GM21528 (cell line): ENCODE measurements around the gene PDE7B.

Experiments
- ATAC-seq: cut with Tn5 transposase; IDR thresholded peaks from one replicate; pipeline ENCODE4 v1.9.1; 2021; ENCODE audit warnings: mild to moderate bottlenecking, moderate library complexity; ENCODE audit not compliant: unreplicated experiment, low FRiP score

PDE7B gene

DNA sequence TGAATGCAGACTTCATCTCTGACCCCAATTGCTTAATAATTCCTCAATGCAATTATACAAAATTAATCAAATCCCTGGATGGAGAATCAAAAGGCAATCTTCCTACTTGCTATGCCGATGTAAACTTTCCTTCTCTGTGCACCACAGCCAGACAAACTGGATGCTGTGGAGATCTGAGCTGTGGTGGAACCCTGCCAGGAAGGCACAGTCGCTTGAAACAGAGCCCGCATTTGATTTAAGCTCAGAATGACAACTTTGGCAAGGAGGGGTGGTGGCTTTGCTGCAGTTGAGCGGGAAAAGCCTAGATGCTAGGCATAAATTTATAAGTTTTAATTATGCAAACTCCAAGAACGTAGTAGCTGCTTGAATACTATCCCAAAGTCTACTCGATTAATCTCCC, 207.8 kb downstream of the PDE7B start:
- no peak for ATAC-seq

DNA sequence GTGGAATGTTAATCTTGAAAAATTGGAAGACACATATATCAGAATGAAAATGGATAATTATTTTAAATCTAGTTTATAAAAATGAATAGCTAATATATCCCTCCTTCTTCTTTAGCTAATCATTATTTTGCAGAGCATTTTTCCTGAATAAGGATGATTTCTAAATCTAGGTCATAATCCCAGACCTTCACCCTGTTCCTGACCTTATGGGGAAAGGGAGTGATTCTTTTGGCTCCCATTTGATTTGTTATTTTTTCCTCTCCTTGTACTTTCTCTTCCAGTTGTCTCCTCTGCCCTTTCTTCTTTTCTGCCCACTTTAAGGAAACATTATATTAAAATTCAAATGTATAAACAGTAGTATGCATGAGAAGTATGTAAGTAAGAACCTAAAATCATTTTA, 208.6 kb downstream of the PDE7B start:
- ATAC-seq: no peak

DNA sequence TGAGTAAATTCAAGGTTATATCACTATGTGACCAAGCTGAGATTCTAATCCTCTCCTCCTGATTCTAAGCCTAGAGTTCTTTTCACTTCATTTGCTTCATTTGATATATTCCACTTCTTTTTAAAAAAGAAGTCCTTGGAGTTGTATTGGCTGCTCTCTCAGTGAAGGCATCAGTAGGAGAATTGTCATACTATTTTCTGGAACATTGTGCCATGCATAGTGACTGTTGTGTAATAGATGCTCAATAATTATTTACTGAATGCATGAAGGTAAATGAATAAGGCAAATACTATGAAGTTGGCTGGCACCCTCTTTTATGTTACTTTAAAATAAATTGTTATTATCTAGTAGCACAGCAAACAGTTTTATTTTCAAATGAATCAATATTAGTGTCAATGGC, 209.3 kb downstream of the PDE7B start:
- ATAC-seq: no peak

DNA sequence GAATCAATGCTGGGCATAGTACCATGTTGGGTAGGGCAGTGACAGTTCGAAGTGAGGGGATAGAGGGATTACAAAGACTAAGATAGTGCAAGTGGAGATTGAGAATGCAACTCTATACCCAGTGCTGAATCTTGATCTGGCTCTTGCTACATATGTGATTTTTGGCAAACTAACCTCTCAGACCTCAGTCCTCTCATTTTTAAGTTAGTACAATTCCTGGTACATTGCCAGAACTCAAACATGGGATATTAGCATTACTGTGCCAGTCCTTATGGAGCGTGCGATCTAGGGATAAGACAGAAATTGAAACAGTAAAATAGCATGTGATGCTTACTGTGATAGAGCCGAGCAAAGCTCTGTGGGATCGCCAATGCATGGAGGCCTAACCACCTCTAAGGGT, 210.2 kb downstream of the PDE7B start:
- ATAC-seq: no peak

DNA sequence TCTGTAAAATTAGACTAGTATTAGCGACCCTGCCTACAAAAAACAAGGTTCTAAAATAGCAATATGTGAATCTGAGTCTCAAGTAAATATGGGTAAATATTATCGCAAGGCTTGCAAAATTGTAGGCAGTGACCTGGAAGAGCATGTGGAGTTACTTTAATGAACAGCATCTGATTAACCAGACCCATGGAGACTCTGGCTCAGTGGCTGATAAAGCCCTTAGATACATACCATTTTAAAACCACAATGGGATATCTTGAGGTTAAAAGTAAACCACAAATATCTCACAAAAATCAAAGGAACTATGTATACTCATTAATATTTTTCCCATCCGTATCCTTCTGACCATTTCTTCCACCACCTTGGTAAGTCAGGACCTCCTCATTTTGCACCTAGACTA, 211.6 kb downstream of the PDE7B start:
- ATAC-seq: no peak

DNA sequence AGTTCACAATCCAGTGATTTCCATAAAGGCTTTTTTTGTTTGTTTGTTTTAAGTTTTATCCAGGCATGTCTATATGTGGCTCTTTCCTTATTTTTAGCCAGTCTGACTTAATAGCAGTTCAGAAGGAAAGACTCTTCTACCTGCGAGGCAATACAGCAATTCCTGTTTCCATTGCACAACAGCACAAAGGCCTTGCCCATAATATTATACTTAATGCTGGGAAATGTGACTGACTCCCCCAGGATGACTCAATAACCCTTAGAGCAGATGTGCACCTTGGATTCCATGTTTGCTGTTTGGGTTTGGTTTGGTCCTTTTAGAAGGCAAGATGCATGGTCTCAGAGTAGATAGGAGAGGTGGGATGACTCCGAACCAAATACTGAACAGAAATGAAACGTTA, 214.5 kb downstream of the PDE7B start:
- ATAC-seq: no peak

DNA sequence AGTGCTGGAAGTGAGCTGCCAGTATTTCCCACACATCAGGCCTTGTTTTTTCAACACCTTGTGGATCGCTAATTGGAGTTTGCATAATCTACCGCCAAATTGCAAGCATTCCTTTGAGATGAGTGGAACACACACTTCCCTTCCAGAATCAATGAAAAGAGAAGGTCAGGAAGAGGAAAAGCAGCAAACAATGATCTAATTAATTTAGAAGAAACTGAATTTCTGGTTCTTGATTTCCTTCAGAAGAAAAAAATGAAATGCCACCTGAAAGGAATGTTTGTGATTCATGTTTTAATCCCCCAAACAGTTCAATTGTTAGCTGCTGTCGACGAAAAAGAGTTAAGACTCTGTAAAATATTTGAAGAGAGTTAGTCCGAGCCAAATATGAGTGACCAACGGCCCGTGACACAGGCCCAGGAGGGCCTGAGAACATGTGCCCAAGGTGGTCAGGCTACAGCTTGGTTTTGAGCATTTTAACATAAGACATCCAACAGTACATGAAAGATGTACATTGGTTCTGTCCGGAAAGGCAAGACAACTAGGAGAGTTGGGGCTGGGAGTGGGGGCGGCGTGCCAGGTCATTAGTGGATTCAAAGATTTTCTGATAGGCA, 216.3 kb downstream of the PDE7B start:
- ATAC-seq: no peak

DNA sequence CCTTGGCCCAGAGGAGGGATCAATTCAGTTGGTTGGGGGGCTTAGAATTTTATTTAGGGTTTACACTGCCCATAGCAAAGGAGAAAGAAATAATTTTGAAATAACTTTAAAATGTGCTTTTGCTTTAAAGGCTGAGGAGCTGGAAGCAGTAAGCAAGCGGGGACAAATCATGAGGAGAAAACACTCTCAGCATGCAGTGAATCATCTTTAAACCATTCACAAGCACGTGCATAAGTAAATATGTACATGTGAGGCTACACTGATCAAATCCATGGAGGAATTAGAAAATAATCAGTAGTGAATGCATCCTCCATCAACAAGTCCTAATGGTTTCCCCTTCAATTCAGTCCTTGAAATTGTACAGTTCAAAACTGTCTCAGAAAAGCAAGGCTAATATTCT, 217.6 kb downstream of the PDE7B start:
- no peak for ATAC-seq

DNA sequence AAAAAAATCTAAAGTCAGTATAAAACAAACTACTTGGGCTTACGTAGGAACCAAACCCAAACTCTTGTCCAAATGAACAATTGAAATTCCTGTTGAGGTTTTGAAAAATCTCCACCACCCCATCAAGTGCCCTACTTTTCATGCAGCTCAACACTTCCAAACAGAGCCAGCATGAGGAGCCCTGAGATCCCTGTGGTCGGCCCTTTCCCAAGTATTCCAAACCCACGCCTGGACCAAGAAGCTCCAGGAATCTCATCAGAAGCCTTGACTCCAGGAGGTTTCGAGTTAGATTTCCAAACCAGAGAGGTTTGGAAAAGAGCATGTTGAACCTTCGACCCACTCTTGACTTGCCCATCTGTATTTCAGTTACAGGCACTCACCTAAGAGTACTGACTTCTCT, 219.3 kb downstream of the PDE7B start:
- no peak for ATAC-seq

DNA sequence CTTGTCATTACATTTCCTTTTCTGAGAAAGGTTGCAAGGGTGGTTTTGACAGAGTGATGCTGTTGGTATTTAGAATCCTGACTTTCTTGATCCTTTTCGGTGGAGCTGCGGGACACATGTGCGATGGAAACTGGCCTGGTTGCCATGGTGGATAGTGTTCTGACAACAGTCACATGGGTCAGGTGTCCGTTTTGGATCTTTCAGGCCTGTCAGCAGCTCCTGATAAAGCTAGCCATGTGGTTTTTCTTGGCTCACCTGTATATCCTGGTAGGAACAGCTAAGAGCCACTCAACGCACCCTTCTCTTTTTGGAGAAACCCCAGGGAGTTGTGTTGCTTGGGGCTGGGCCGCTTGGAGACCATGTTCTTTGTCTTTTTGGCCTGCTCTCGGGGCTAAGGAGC, 221.2 kb downstream of the PDE7B start:
- ATAC-seq: no peak

DNA sequence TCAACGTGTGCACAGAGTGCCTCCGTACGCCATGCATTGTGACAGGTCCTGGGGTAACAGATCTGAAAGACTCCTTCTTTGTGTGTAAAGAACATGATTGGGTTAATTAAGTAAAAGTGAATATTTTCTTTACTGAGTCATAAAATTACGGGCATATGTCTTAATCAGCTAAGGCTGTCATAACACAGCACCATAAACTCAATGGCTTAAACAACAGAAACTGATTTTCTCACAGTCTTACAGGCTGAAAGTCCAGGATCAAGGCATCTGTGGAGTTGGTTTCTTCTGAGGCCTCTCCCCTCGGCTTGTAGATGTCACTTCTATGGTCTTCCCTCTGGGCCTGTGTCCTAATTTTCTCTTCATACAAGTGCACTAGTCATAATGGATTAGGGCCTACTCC, 221.7 kb downstream of the PDE7B start:
- no peak for ATAC-seq

DNA sequence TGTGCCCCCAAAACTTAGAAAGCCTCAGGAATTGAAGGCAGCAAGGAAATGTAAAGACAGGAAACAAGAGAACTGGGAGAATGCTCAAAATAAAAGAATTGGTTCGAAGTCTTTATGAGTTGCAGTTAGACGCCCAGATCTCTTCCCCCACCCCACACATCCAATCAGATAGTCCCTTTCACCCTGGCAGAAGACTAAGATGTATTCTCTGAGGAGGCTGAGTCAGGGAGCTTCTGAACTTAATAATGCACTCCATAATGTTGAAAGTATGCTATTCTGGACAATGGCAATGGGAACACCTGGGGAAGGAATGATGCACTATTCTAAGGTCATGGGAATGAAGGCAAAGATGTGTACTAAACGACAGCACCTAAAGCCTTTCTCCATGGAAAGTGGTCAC, 225.0 kb downstream of the PDE7B start:
- no peak for ATAC-seq

DNA sequence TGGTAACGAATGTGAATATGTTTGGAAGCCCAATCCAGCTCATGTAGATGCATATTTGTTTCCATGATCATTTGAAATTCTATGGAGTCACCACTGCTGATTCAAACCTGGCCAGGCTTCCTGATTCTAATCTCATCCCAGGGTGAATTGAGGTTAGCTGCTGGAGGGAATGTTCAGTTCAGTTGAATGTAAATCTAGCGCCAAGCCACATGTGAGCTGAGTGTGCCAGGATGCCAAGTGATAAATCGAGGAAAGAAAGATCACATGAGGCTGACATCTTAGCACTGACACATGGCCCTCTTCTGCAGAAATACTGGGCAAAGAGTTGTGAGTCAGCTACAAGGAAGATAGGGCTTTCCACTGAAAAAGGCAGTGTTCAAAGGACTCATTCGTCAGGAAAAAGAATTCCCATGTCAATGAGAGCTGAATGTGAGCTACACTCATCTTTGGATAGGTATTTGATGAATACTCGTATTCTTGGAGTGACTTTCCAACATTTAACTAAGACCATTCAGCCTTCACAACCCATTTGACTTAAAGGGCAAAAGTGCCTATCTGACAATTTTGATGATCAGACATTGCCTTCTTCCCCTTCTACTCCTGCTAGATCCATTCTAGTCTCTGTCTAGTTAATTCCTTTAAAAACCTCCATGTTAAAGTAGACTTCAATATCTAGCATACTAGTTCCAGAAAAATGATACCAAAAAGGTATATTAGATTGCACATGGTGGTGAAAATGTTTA, 226.5 kb downstream of the PDE7B start:
- no peak for ATAC-seq

DNA sequence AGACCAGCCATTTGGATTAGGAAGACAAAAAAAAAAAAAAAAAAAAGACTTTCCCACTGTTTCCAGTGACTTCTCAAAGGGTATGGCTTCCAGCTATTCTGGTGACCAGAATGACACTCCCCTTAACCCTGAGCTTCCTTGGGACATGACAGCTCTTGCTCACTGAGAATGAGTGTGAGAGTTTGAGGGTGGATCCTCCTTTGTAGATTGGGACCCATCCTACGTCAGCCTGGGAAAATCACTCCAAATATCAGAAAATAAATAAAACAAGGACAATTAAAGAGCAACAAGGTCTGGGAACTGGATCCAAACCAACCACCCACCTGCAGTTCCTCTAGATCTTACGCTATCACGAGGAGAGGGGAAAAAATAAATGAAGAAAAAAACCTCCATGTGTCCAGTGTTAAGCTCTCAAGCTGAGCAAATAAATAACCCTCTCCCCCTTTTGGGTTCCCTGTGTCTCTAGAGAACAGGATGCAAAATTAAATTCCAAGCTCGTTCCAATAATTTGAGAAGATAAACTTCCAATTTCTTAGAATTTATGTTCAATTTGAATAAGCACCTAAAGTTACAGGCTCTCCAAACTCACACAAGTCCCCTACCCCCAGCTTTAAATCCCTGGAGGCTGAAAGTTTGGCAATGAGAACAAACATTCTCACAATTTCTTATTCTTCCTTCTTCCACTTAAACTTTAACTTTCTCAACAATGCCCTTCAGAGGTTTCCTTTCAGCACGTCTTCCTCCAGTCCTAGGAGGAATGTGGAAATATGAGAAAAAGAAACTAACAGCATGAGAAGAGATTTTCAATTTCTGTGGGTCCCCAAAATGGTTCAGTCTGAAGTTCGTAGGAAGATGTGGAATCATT, 228.4 kb downstream of the PDE7B start:
- no peak for ATAC-seq

DNA sequence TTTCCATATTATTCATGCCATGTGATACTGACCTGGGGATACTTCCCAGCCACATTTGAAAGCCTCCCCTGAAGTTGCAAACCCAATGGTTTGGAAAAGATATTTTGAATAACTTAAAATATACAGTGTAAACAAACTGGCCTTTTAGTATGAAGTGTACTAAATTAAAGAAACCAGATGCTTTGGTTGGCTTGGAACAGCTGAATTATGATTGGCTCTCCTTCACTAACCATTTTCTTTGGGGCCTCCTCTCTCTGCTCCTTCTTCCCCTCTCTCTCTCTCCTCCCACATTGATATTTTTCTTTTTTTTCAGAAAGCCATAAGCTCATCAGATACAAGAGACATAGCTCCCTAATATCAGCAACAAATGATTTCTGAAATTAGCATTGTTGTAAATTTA, 232.0 kb downstream of the PDE7B start:
- no peak for ATAC-seq

DNA sequence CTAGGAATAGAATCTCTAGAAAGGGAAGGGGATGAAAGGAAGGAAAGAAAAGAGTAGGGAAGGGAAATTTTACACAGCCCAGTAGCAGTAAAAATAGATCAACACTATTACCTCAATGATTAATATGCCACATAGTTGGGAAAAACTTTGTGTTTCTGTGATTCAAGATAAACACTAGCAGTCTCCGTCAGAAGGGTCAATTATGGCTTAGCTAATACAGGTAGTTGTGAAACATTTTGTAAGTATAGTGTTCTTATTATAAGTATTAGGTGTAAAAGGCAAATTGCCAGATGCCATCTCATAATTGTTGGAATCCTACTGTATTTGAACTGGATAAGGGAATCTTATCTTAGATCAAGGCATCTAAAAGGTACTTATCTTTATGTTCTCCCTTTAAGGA, 232.9 kb downstream of the PDE7B start:
- ATAC-seq: no peak

DNA sequence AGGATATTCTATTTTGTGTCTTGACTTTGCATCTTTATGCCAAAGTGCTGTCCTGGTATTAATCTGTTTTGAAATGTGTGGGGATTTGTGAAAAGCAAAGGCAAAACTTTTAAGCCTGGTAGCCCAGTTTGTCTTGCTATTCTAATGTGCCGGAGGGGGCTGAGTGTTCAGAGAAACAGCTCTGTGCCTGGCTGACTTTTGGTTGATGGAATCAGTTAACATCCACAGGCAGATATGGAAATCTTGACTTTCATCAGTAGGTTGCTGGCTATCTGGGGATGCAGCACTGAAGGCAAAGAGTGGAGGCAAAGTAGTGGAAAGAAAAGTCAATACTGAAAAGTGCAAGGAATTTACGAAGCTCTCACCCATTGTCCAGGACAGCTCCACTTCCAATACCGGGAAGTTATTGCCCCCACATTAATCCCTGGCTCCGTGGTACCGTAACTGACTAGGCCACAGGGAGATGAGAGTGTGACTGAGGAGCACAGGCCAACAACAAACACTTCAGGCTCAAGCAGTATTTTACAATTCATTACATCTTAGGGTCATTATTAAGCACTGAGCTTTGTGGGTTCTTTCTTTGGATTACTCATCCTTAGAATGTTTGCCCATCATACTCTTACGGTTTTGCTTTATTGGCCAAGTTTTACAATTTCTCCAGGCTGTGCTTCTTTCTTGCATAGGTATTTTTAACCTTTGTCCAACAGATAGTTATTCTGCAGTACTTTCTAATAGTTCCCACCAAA, 234.0 kb downstream of the PDE7B start:
- ATAC-seq: no peak

DNA sequence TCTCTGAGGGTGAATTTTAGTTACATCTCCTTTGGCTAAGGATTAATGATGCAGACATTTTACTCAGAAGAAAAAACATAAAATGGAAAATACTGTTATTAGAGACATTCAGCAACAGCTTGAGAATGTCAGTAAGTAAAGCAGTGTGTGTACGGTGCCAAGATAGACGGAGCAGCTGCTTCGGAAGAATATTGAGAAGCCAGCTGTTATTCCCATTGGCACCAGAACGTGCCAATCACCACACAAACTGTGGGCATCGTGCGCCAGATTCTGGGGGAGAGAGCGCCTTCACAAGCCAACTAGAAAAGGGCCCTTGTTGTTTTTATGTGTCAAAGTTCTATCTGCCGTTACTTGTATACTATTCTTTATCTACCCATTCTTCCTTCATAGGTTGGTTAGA, 235.2 kb downstream of the PDE7B start:
- ATAC-seq: no peak

DNA sequence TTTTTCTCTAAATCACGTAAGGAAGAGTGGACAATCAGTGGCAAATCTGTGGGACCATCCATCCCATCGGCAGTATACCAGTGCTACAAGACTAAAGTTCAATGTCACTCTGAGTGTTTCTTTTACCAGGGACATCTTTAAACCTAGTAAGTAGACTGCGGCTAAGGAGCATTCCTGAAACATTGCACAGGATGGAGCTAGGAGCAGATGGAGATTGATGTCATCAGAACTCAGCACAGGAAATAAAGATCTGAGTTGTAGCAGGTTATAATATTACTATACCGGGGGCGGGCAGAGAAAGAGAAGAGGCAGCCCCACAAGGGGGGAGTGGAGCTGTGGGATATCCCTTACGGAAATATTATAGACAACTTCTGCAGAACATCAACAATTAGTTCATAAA, 236.5 kb downstream of the PDE7B start:
- no peak for ATAC-seq

DNA sequence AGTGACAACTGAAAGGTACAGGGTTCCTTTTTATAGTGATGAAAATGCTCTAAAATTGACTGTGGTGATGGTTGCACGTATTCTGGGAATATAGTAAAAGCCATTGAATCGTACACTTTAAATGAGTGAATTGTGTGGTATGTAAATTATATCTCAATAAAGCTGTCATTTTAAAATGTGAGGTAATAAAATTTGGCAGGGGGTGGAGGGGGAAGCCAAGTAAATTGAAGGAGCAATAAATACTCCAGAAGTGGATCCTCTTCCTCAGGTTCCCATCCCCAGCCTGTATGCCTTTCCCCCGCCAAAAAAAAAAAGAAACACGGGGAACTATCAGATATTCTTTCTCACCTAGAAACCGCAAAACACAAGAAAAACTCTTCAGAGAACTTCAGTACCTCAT, 237.2 kb downstream of the PDE7B start:
- ATAC-seq: no peak

DNA sequence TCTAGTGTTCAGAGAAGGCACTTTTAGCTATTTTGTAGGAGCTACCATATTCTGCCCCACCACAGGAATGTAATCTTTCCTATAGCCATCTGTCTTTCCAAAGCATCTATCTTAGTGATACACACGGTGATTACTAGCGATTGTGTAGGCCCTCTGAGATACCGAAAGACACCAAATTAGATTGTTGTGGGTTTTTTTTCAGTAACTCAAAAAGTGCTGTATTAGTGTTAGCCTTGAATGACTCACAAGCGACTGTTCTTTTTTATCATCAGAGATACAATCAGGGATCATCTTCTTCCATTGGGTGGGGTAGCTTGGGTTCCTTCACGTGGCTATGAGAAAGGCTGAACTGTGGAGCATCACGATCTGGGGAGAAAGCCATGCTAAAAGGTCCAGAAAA, 238.4 kb downstream of the PDE7B start:
- no peak for ATAC-seq
